ENCODE results near the gene ARMC2. TPM values are rescaled to one million over a fixed set of nuclear protein-coding genes. Genes with fewer than 3 reads are reported as not detected.

Gene ARMC2
- total and polyA plus RNA-seq, 2 donors (not counting 3 experiments of a cell fraction or from before 2014, with no cell fraction given): 1.7 to 3.7 TPM

DNA sequence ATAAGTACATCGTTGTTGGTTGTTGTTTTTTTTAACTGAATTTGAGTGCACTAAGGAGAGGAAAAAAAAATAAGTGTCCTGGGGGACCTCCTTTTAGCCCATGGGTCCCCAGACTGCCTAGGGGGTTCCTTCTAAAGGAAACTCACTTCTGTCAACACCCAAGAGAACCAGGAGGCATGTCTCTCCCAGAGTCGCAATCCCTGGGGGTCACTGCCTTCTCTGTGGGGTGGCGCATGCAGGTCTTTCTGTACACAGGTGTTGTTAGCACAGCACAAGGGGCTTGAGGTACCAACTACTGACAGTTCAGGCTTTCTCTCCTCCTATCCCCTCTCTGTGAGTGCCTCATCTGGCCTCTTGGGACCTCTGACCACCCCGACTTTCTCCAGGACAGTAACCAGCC, 7.3 kb upstream of the ARMC2 start:
- Histone ChIP-seq H3K9me1 (replicated peaks; ENCODE audit: control insufficient read depth, extremely low read depth, insufficient read depth, low read length) (no peaks in the 10 kb centered on the region), H4K20me1 (replicated peaks; ENCODE audit: control insufficient read depth, extremely low read depth, insufficient read depth, low read length) (no peaks in the 10 kb centered on the region), H2AFZ (ENCODE audit: low read depth, low read length) (no peak overlapping the region), H3K27ac (ENCODE audit: insufficient read depth, low read depth, low read length) (no peak overlapping the region), H3K4me3 (replicated peaks in 1 of 3; ENCODE audit: insufficient read depth in 1 of 3, low read depth in 1 of 3, low read length in 3 of 3) (no peak overlapping the region), H3K9me3 (replicated peaks; ENCODE audit: control insufficient read depth, insufficient read depth, low read length) (no peaks in the 10 kb centered on the region), H3K36me3 (ENCODE audit: control insufficient read depth in 2 of 2, extremely low read depth in 1 of 2, insufficient read depth in 2 of 2, low read length in 2 of 2) (no peaks in the 10 kb centered on the region), H3K4me2 (ENCODE audit: insufficient read depth, low read length) (no peak overlapping the region), H3K79me2 (ENCODE audit: control insufficient read depth, insufficient read depth, low read length) (no peaks in the 10 kb centered on the region), H3K4me1 (ENCODE audit: control insufficient read depth, extremely low read depth, insufficient read depth, low read length) (no peaks in the 10 kb centered on the region), H3K27me3 (ENCODE audit: control insufficient read depth in 2 of 2, insufficient read depth in 2 of 2, low read length in 2 of 2) (peaks cover 0 to 11% of the 10 kb centered on the region in 2 experiments), H3K9ac (replicated peaks; ENCODE audit: extremely low read depth, insufficient read depth, low read length) (no peak overlapping the region)
- DNase-seq (ENCODE audit: low read depth, low spot score) (no peak), FAIRE-seq (no peak)
- ChIA-PET CTCF (interaction anchor here (1.5 kb wide), 1 partner anchor 52 kb away, joined by 3 read pairs; no protein-coding TSS in a partner anchor), POLR2A (no interaction called here)
- dilution Hi-C loops (cut with MboI; ENCODE audit: extremely low pct_ligation_motif_present, low sequenced_read_pairs) (no loop called here), intact Hi-C loops (cut with micrococcal nuclease) (loop anchor here (10.0 kb wide), 1 partner anchor 544 kb away; the partner anchor contains the start of gene CD164)
- BruUV-seq (replicated peaks): no TSS peak
- TF ChIP-seq, protein P1, sequence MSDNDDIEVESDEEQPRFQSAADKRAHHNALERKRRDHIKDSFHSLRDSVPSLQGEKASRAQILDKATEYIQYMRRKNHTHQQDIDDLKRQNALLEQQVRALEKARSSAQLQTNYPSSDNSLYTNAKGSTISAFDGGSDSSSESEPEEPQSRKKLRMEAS (IDR thresholded peaks at IDR 0.05; ENCODE audit: insufficient read depth, insufficient read length): no peak
- TF ChIP-seq POLR2AphosphoS5 (IDR thresholded peaks at IDR 0.05; ENCODE audit: insufficient read depth, low read depth, low read length): no peak
- TF ChIP-seq GATA2 (IDR thresholded peaks at IDR 0.05; ENCODE audit: insufficient read depth, insufficient read length, low read depth, low read length): no peak
- no peak for TF ChIP-seq POLR2A (IDR thresholded peaks at IDR 0.05; ENCODE audit: low read depth, low read length)
- no peak for TF ChIP-seq MYC (IDR thresholded peaks at IDR 0.05; ENCODE audit: low read depth, low read length)
- TF ChIP-seq EZH2 (IDR thresholded peaks at IDR 0.05; ENCODE audit: borderline replicate concordance, low read depth, low read length, severe bottlenecking): no peak
- TF ChIP-seq, protein P2, sequence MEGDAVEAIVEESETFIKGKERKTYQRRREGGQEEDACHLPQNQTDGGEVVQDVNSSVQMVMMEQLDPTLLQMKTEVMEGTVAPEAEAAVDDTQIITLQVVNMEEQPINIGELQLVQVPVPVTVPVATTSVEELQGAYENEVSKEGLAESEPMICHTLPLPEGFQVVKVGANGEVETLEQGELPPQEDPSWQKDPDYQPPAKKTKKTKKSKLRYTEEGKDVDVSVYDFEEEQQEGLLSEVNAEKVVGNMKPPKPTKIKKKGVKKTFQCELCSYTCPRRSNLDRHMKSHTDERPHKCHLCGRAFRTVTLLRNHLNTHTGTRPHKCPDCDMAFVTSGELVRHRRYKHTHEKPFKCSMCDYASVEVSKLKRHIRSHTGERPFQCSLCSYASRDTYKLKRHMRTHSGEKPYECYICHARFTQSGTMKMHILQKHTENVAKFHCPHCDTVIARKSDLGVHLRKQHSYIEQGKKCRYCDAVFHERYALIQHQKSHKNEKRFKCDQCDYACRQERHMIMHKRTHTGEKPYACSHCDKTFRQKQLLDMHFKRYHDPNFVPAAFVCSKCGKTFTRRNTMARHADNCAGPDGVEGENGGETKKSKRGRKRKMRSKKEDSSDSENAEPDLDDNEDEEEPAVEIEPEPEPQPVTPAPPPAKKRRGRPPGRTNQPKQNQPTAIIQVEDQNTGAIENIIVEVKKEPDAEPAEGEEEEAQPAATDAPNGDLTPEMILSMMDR (IDR thresholded peaks at IDR 0.05; ENCODE audit: extremely low read depth in 1 of 2, insufficient read depth in 1 of 2, low read depth in 1 of 2, low read length in 2 of 2): no peak
- no peak for TF ChIP-seq JUN (IDR thresholded peaks at IDR 0.05; ENCODE audit: borderline replicate concordance, insufficient read depth, insufficient read length, low read depth)
- no peak for TF ChIP-seq FOS (IDR thresholded peaks at IDR 0.05; ENCODE audit: borderline replicate concordance, insufficient read depth, low read length)
